ENCODE measurements around the gene SFMBT2.

GRCh38 chr10:7302392-7302906 is 108.4 kb downstream of the SFMBT2 start:
- no peak for TF ChIP-seq SP1 (CRISPR knock-in tag; conservative IDR thresholded peaks at IDR 0.05)
- no peak for TF ChIP-seq NFYB (CRISPR knock-in tag; conservative IDR thresholded peaks at IDR 0.05; ENCODE audit: low read depth)
- no peak for TF ChIP-seq FOXJ3 (CRISPR knock-in tag; IDR thresholded peaks at IDR 0.05; ENCODE audit: borderline replicate concordance)
- no peak for TF ChIP-seq CTCF (IDR thresholded peaks at IDR 0.05)
- no peak for TF ChIP-seq ESRRA (CRISPR knock-in tag; IDR thresholded peaks at IDR 0.05; ENCODE audit: borderline replicate concordance)
- no peak for TF ChIP-seq ATF1 (CRISPR knock-in tag; IDR thresholded peaks at IDR 0.05)
